Endodermal cell (in vitro differentiated cells): ENCODE data around the gene STAP2. TPM values are rescaled to one million over a fixed set of nuclear protein-coding genes. Genes with fewer than 3 reads are reported as not detected.

Source experiments
- DNase-seq: peaks from one replicate; pipeline ENCODE4 v3.0.0-alpha.2; 2017
- H3K27ac ChIP-seq: 2 replicates; pipeline ENCODE4 v1.5.1; 2013; ENCODE audit warnings: mild to moderate bottlenecking, low read depth, low read length, moderate library complexity
- H3K27me3 ChIP-seq: 2 replicates; pipeline ENCODE4 v1.6.1; 2013; ENCODE audit warnings: mild to moderate bottlenecking, low read length, moderate library complexity; ENCODE audit not compliant: insufficient read depth, control insufficient read depth, poor library complexity, severe bottlenecking
- H3K36me3 ChIP-seq: 2 replicates; pipeline ENCODE4 v1.7.0; 2013; ENCODE audit warnings: mild to moderate bottlenecking, low read length, moderate library complexity; ENCODE audit not compliant: control insufficient read depth, insufficient read depth
- H3K4me1 ChIP-seq: one replicate; pipeline ENCODE4 v1.7.0; 2013; ENCODE audit warnings: low read length; ENCODE audit not compliant: control insufficient read depth, insufficient read depth
- H3K4me3 ChIP-seq: 2 replicates; pipeline ENCODE4 v1.5.1; 2013; ENCODE audit warnings: mild to moderate bottlenecking, low read length, moderate library complexity
- H3K9ac ChIP-seq: 2 replicates; pipeline ENCODE4 v1.6.1; 2013; ENCODE audit warnings: mild to moderate bottlenecking, low read length, moderate library complexity; ENCODE audit not compliant: poor library complexity, severe bottlenecking; ENCODE audit errors: extremely low read depth
- H3K9me3 ChIP-seq: 2 replicates; pipeline ENCODE4 v1.6.1; 2013; ENCODE audit warnings: mild to moderate bottlenecking, low read length, moderate library complexity; ENCODE audit not compliant: control insufficient read depth
- H3K27ac Mint-ChIP-seq: 2 replicates; pipeline ENCODE4 v1.8.0; 2020; ENCODE audit warnings: mixed read lengths
- H3K27me3 Mint-ChIP-seq: 2 replicates; pipeline ENCODE4 v1.8.0; 2021; ENCODE audit warnings: mild to moderate bottlenecking, mixed read lengths; ENCODE audit not compliant: insufficient read depth
- H3K36me3 Mint-ChIP-seq: 2 replicates; pipeline ENCODE4 v1.8.0; 2020; ENCODE audit warnings: low read depth, mixed read lengths
- H3K4me1 Mint-ChIP-seq: 2 replicates; pipeline ENCODE4 v1.8.0; 2020; ENCODE audit warnings: mixed read lengths
- H3K4me3 Mint-ChIP-seq: 2 replicates; pipeline ENCODE4 v1.8.0; 2020; ENCODE audit warnings: mild to moderate bottlenecking, moderate library complexity, mixed read lengths
- H3K9me3 Mint-ChIP-seq: 2 replicates; pipeline ENCODE4 v1.8.0; 2020; ENCODE audit warnings: mild to moderate bottlenecking, mixed read lengths
- CTCF ChIP-seq: fragments of 200-600 bp; sonication (generic); conservative IDR thresholded peaks from 2 replicates; pipeline ENCODE4 v1.5.0; 2021; ENCODE audit warnings: antibody characterized with exemption, mild to moderate bottlenecking
- WGBS, 2 experiments: methylation state at CpG; one replicate each; pipeline versions ENCODE4 v1.1.5 to v1.1.7; 2013; ENCODE audit warnings: missing lambda C conversion rate in 2 of 2, mixed read lengths in 1 of 2; ENCODE audit not compliant: insufficient coverage in 1 of 2, insufficient read length in 1 of 2; 5-methylcytosine and 5-hydroxymethylcytosine counted together
- total RNA-seq, 2 donors: library from RNA; stranded (reverse); fragmentation: NEBNext Ultra II Directional in 1 of 2; extraction: Animal tissue kit (Norgen Biotek cat#: 25700) in 1 of 2; gene quantifications; 2 replicates in 1 of 2; 3 replicates in 1 of 2; pipeline ENCODE4 v1.2.1, GENCODE V29; 2021

The STAP2 gene
- total RNA-seq, 2 donors from 2014 or later: 12.7 to 13.3 TPM

- no peak overlapping the region for H3K4me3 ChIP-seq
- H3K27me3 ChIP-seq: no peaks in the 10 kb centered on the region
- no peak overlapping the region for H3K9ac ChIP-seq
- TF ChIP-seq CTCF: no peak
- peaks cover 23% of the 10 kb centered on the region for H3K36me3 Mint-ChIP-seq
- no peak overlapping the region for H3K4me3 Mint-ChIP-seq
- H3K27me3 Mint-ChIP-seq: no peaks in the 10 kb centered on the region
- H3K4me1 Mint-ChIP-seq: no peaks in the 10 kb centered on the region
- H3K9me3 ChIP-seq: no peaks in the 10 kb centered on the region
- H3K27ac Mint-ChIP-seq: no peak overlapping the region
- WGBS, 2 experiments: 91 to 95% methylated on average over 15 to 17 of the region's 17 CpGs
- no peaks in the 10 kb centered on the region for H3K4me1 ChIP-seq
- H3K9me3 Mint-ChIP-seq: no peaks in the 10 kb centered on the region
- H3K27ac ChIP-seq: no peak overlapping the region
- peaks cover 40% of the 10 kb centered on the region for H3K36me3 ChIP-seq
- DNase-seq: no peak
Observed at GRCh38 chr19:4354897-4355296, 16.3 kb upstream of the STAP2 start.

- Mint-ChIP-seq H3K9me3 (no peaks in the 10 kb centered on the region), H3K36me3 (peaks cover 26% of the 10 kb centered on the region), H3K27ac (no peak overlapping the region), H3K27me3 (no peaks in the 10 kb centered on the region), H3K4me1 (no peaks in the 10 kb centered on the region), H3K4me3 (no peak overlapping the region)
- 91 to 92% methylated on average over 11 to 12 of the region's 12 CpGs for WGBS, 2 experiments
- Histone ChIP-seq H3K36me3 (peaks cover 40% of the 10 kb centered on the region), H3K4me3 (no peak overlapping the region), H3K27ac (no peak overlapping the region), H3K9me3 (no peaks in the 10 kb centered on the region), H3K27me3 (no peaks in the 10 kb centered on the region), H3K9ac (no peak overlapping the region), H3K4me1 (no peaks in the 10 kb centered on the region)
- no peak for DNase-seq
- TF ChIP-seq CTCF: no peak
Observed at GRCh38 chr19:4354282-4354681, 15.7 kb upstream of the STAP2 start.

- Mint-ChIP-seq H3K9me3 (no peaks in the 10 kb centered on the region), H3K4me1 (no peaks in the 10 kb centered on the region), H3K27me3 (no peaks in the 10 kb centered on the region), H3K27ac (peak overlapping the region; percentile 68), H3K4me3 (no peak overlapping the region), H3K36me3 (peaks cover 33% of the 10 kb centered on the region)
- Histone ChIP-seq H3K9ac (no peak overlapping the region), H3K36me3 (peaks cover 47% of the 10 kb centered on the region), H3K27ac (no peak overlapping the region), H3K4me3 (no peak overlapping the region), H3K4me1 (no peaks in the 10 kb centered on the region), H3K27me3 (no peaks in the 10 kb centered on the region), H3K9me3 (no peaks in the 10 kb centered on the region)
- peak; percentile 96 for TF ChIP-seq CTCF
- peak; percentile 91 for DNase-seq
- 58 to 68% methylated on average over 3 to 9 of the region's 9 CpGs for WGBS, 2 experiments
Observed at GRCh38 chr19:4352701-4353121, 14.1 kb upstream of the STAP2 start.
